Measurements from ENCODE around the gene TMEM201.

DNA sequence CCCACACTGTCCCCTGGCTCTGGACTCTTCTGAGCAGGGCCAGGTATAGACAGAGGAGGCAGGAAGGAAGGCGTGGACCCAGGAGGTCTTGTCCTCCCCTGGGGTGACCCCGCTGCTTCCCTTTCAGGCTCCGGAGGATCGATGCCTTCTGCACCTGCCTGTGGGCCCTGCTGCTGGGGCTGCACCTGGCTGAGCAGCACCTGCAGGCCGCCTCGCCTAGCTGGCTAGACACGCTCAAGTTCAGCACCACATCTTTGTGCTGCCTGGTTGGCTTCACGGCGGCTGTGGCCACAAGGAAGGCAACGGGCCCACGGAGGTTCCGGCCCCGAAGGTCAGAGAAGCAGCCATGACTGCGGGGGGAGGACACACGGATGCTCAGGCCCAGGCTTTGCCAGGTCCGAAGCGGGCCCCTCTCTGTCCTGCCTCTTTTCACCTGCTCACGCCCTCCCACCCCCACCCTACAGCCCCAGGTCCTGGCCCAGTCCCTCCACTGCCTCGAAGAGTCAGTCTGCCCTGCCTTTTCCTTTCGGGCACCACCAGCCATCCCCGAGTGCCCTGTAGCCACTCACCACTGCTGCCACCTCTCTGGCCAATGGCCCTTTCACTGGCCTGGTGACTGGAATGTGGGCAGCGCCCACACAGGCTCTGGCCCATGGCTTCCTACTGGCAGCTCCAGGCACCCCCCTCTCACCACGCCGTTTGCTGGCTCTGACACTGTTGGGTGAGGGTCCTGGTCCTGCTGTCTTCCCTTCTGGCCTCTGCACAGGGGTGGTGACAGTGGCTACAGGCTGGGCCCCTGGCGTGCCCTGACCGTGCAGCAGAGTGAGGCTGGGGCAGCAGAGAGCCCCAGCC is 13.5 kb downstream of the TMEM201 start:
- TF ChIP-seq, protein P1, sequence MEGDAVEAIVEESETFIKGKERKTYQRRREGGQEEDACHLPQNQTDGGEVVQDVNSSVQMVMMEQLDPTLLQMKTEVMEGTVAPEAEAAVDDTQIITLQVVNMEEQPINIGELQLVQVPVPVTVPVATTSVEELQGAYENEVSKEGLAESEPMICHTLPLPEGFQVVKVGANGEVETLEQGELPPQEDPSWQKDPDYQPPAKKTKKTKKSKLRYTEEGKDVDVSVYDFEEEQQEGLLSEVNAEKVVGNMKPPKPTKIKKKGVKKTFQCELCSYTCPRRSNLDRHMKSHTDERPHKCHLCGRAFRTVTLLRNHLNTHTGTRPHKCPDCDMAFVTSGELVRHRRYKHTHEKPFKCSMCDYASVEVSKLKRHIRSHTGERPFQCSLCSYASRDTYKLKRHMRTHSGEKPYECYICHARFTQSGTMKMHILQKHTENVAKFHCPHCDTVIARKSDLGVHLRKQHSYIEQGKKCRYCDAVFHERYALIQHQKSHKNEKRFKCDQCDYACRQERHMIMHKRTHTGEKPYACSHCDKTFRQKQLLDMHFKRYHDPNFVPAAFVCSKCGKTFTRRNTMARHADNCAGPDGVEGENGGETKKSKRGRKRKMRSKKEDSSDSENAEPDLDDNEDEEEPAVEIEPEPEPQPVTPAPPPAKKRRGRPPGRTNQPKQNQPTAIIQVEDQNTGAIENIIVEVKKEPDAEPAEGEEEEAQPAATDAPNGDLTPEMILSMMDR (conservative IDR thresholded peaks at IDR 0.05; ENCODE audit: low read depth, low read length): no peak
- TF ChIP-seq EZH2 (IDR thresholded peaks at IDR 0.05; ENCODE audit: borderline replicate concordance, low read depth, low read length, poor library complexity, severe bottlenecking): no peak

Data from A673 (cell line).